Thyroid gland (tissue), 4 donors: ENCODE measurements around the gene PRR33.

ENCODE experiments used
- POLR2A ChIP-seq, 2 donors: fragments of 450-650 bp; IDR thresholded peaks; one replicate each; pipeline ENCODE4 v1.6.1; 2017; ENCODE audit warnings: antibody characterized with exemption in 2 of 2, mild to moderate bottlenecking in 2 of 2, moderate library complexity in 1 of 2
- TF ChIP-seq, protein P1 (sequence below), 6 experiments: fragments of 200-600 bp in 3 of 6; fragments of 450-650 bp in 3 of 6; sonication (generic) in 3 of 6; IDR thresholded peaks; one replicate each; pipeline ENCODE4 v1.5.1; 2016 to 2019; ENCODE audit warnings: antibody characterized with exemption in 6 of 6, mild to moderate bottlenecking in 2 of 6, inconsistent platforms in 1 of 6, moderate library complexity in 1 of 6

- TF ChIP-seq, protein P1, sequence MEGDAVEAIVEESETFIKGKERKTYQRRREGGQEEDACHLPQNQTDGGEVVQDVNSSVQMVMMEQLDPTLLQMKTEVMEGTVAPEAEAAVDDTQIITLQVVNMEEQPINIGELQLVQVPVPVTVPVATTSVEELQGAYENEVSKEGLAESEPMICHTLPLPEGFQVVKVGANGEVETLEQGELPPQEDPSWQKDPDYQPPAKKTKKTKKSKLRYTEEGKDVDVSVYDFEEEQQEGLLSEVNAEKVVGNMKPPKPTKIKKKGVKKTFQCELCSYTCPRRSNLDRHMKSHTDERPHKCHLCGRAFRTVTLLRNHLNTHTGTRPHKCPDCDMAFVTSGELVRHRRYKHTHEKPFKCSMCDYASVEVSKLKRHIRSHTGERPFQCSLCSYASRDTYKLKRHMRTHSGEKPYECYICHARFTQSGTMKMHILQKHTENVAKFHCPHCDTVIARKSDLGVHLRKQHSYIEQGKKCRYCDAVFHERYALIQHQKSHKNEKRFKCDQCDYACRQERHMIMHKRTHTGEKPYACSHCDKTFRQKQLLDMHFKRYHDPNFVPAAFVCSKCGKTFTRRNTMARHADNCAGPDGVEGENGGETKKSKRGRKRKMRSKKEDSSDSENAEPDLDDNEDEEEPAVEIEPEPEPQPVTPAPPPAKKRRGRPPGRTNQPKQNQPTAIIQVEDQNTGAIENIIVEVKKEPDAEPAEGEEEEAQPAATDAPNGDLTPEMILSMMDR (IDR thresholded peaks at IDR 0.05), result no peak
- no peak for TF ChIP-seq POLR2A (IDR thresholded peaks at IDR 0.05)
These were observed 3.3 kb downstream of the PRR33 start for GRCh38 chr11:1888347-1888753.
